ENCODE measurements around the gene HLTF. TPM values are rescaled to one million over a fixed set of nuclear protein-coding genes. Genes with fewer than 3 reads are reported as not detected.
A peak's percentile ranks its signal among the peaks of the same experiment; 100 is the strongest.

Gene HLTF
- total RNA-seq, 4 donors from 2014 or later: 40.9 to 53.1 (median 47.7) TPM

DNA sequence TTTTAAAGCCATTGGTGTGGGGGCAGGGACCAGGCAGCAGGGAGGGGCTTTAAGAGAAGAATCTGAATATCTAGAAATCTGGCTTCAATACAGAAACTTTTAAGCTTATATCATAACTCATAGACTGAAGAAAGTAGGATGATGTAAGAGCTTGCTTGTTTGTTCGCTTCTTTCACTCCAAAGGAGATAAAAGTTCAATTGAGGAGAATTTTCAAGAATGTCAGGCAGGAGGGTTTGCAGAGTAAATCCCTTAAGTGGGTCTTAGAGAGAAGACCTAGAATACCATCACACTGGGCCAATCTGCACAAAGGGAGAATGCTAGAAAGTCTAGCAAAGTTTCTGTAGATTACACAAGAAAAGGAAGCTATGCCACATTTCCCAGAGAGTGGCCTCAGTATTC, 4.1 kb upstream of the HLTF start:
- H3K4me3 ChIP-seq (replicated peaks in 1 of 3): no peak overlapping the region
- intact Hi-C loops (cut with DNase I): no loop called here
- peaks cover 0 to 5% of the 10 kb centered on the region in 2 donors for H3K4me1 ChIP-seq
- H3K36me3 ChIP-seq: no peaks in the 10 kb centered on the region
- WGBS, 2 donors: 90 to 95% methylated on average over 1 of the region's 1 CpG
- H3K9me3 ChIP-seq: no peaks in the 10 kb centered on the region
- TF ChIP-seq, protein P1, sequence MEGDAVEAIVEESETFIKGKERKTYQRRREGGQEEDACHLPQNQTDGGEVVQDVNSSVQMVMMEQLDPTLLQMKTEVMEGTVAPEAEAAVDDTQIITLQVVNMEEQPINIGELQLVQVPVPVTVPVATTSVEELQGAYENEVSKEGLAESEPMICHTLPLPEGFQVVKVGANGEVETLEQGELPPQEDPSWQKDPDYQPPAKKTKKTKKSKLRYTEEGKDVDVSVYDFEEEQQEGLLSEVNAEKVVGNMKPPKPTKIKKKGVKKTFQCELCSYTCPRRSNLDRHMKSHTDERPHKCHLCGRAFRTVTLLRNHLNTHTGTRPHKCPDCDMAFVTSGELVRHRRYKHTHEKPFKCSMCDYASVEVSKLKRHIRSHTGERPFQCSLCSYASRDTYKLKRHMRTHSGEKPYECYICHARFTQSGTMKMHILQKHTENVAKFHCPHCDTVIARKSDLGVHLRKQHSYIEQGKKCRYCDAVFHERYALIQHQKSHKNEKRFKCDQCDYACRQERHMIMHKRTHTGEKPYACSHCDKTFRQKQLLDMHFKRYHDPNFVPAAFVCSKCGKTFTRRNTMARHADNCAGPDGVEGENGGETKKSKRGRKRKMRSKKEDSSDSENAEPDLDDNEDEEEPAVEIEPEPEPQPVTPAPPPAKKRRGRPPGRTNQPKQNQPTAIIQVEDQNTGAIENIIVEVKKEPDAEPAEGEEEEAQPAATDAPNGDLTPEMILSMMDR (IDR thresholded peaks at IDR 0.05): no peak
- no peak for TF ChIP-seq POLR2A (IDR thresholded peaks at IDR 0.05)
- H3K27ac ChIP-seq: no peak overlapping the region
- no peaks in the 10 kb centered on the region for H3K27me3 ChIP-seq
- no peak for DNase-seq

DNA sequence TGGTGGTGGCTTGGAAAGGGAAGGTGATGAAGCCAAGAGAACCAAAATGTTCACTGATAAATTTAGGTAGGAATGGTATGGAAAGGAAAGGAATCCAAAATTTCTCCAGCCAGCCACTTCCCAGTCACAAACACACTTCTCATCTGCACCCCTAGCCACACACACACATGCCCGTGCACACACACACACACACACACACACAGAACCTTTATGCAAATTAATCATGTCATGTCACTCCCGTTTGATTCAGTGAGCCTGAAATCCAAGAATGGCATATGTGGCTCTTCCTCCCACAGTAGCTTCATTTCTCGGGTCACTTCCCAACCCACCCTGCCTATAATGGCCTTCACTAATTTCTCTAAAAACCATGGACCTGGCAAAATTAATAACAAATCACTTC, 3.1 kb upstream of the HLTF start:
- intact Hi-C loops (cut with DNase I): no loop called here
- Histone ChIP-seq H3K9me3 (no peaks in the 10 kb centered on the region), H3K36me3 (no peaks in the 10 kb centered on the region)

DNA sequence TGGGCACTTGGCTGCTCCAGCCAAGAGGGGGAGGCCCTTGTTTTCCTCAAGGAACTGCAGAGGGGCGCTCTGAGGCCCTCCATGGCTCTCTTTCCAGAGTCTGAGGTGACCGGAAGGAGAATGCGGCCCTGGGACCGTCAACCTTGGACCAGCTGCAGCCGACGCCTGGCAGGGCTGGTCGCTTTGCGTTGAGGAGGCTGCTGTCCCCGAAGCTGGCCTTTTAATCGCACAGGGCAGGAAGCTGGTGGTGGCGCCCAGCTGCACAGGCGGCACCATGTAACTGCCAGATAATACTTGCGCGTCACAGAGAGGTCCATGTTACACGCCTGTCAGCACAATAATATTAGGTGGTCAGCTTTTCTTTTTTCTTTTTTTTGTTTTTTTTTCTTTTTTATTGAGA, 875 bp upstream of the HLTF start:
- 96 to 98% methylated on average over 15 of the region's 15 CpGs for WGBS, 2 donors
- no peaks in the 10 kb centered on the region for H3K27me3 ChIP-seq
- no peak for TF ChIP-seq POLR2A (IDR thresholded peaks at IDR 0.05)
- TF ChIP-seq, protein P1 (IDR thresholded peaks at IDR 0.05): no peak
- intact Hi-C loops (cut with DNase I): no loop called here
- no peak overlapping the region for H3K4me3 ChIP-seq (replicated peaks in 1 of 3)
- H3K9me3 ChIP-seq: no peaks in the 10 kb centered on the region
- peaks cover 6 to 8% of the 10 kb centered on the region in 2 donors for H3K4me1 ChIP-seq
- H3K36me3 ChIP-seq: no peaks in the 10 kb centered on the region
- no peak overlapping the region for H3K27ac ChIP-seq
- DNase-seq: no peak

More for the DNA sequence above, 3.1 kb upstream of the HLTF start:
- no peak overlapping the region for H3K27ac ChIP-seq
- WGBS, 2 donors: 73 to 90% methylated on average over 2 to 3 of the region's 3 CpGs
- H3K4me1 ChIP-seq: peaks cover 6 to 8% of the 10 kb centered on the region in 2 donors
- H3K27me3 ChIP-seq: no peaks in the 10 kb centered on the region
- DNase-seq: no peak
- TF ChIP-seq POLR2A (IDR thresholded peaks at IDR 0.05): no peak
- TF ChIP-seq, protein P1 (IDR thresholded peaks at IDR 0.05): no peak
- H3K4me3 ChIP-seq (replicated peaks in 1 of 3): no peak overlapping the region

DNA sequence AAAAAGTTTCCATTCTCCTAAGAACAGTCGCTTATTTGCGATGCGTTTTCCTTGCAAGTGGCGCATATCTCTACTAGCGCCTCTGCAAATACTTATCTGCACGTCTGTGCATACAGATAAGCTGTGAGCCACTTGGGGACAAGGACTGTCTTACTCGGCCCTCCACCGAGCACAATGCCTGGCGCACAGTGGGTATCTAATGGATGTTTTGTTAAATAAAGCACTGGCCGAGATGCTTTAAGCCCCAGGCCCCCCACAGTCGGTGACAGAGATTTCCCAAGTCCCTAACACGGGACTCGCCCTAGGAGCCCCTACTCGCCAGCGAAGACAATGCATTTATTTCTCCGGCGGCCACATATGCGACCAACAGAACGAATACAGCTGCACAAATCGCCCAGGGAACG, 503 bp downstream of the HLTF start:
- peaks cover 6 to 8% of the 10 kb centered on the region in 2 donors for H3K4me1 ChIP-seq
- H3K27me3 ChIP-seq: no peaks in the 10 kb centered on the region
- intact Hi-C loops (cut with DNase I): no loop called here
- DNase-seq: no peak
- no peaks in the 10 kb centered on the region for H3K9me3 ChIP-seq
- peak overlapping the region; percentile 63 to 85 (median 82) for H3K27ac ChIP-seq
- no peaks in the 10 kb centered on the region for H3K36me3 ChIP-seq
- TF ChIP-seq, protein P1 (IDR thresholded peaks at IDR 0.05): no peak
- no peak for TF ChIP-seq POLR2A (IDR thresholded peaks at IDR 0.05)
- 0 to 1% methylated on average over 17 to 21 of the region's 21 CpGs for WGBS, 2 donors
- H3K4me3 ChIP-seq (replicated peaks in 1 of 3): peak overlapping the region; percentile 37 to 74 (median 70)

DNA sequence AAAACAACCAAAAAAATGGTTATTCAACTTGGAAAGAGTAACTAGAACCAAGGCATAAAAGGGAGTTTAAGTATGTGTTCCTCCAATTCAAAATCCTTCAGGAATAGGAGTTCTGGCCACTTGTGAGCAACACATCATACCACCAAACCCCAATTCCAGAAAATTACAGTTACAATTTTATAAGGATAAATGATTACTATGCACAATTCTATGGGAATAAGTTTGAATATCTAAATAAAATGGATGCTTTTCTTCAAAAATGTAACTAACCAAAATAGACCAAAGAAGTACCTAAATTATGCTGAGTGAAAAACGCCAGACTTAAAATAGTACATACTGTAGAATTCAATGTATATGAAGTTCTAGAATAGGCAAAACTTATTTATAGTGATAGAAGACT, 4.6 kb downstream of the HLTF start:
- H3K27ac ChIP-seq: no peak overlapping the region
- no peak overlapping the region for H3K4me3 ChIP-seq (replicated peaks in 1 of 3)
- H3K9me3 ChIP-seq: no peaks in the 10 kb centered on the region
- DNase-seq: no peak
- WGBS, 2 donors: 95 to 96% methylated on average over 1 of the region's 1 CpG
- H3K36me3 ChIP-seq: no peaks in the 10 kb centered on the region
- H3K27me3 ChIP-seq: no peaks in the 10 kb centered on the region
- no peak for TF ChIP-seq POLR2A (IDR thresholded peaks at IDR 0.05)
- TF ChIP-seq, protein P1 (IDR thresholded peaks at IDR 0.05): no peak
- H3K4me1 ChIP-seq: peaks cover 5 to 6% of the 10 kb centered on the region in 2 donors
- intact Hi-C loops (cut with DNase I): no loop called here

Measured in thyroid gland (tissue), 4 donors.